Measurements from ENCODE around the gene PRPH2.

DNA sequence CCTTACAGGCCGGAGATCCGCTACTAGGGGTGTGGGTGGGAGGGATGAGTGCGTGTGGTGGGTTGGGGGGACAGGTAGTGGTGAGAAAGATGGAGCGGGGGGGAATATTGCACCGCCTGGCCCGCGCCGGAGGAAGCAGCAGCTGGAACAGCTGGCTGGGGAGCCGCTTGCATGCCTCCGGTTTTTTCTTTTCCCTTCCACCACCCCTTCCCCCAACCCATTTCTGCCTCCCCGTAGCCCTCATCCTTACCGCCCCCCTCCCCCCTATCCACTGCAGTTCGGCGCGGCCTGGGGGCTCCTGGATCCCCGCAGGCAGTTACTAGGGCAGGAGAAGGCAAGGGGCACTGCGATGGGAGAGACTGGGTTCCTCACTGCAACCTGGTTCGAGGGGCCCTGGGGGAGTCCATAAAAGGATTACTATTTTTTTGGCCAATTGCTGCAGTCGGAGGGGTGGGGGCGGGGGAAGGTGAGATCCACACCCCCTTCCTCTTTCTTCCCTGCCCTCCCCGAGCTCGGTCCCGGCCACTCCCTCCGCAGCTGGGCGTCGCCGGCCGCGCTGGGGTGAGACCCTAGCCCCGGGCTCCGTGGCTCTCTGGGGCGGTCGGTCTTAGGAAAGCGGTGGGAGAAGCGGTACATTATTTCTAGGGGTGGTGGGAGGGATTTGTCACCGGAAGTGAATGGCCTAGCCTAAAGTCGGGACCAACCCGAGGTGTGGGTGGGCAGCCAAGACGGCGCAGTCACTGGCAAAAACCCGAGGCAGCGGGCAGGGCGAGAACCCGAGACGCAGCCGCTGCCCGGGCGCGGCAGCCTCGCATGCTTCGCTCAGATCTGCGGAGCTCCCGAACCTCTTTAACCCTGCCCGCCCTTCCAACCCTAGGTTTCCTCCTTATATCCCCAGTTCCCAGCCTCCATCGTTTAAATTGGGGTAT lies 24.3 kb upstream of the PRPH2 start:
- TF ChIP-seq CTCF (IDR thresholded peaks at IDR 0.05; ENCODE audit: insufficient read depth, low read depth, low read length) (no peak), EZH2 (IDR thresholded peaks at IDR 0.05; ENCODE audit: insufficient read depth, low read length) (no peak)

Measured in astrocyte (in vitro differentiated cells and primary cell).